Osteocyte (in vitro differentiated cells): ENCODE results near the gene COPE. TPM values are rescaled to one million over a fixed set of nuclear protein-coding genes. Genes with fewer than 3 reads are reported as not detected.

Experiments used
- DNase-seq: peaks from one replicate; pipeline ENCODE4 v3.0.0; 2021; ENCODE audit warnings: mixed read lengths; ENCODE audit not compliant: unreplicated experiment; ENCODE audit errors: extremely low spot score
- H3K27ac Mint-ChIP-seq: one replicate; pipeline ENCODE4 v1.8.0; 2021; ENCODE audit warnings: mild to moderate bottlenecking, mixed read lengths; ENCODE audit not compliant: unreplicated experiment
- H3K27me3 Mint-ChIP-seq: one replicate; pipeline ENCODE4 v1.8.0; 2021; ENCODE audit warnings: mixed read lengths; ENCODE audit not compliant: unreplicated experiment
- H3K36me3 Mint-ChIP-seq: one replicate; pipeline ENCODE4 v1.8.0; 2021; ENCODE audit warnings: mixed read lengths; ENCODE audit not compliant: unreplicated experiment
- H3K4me1 Mint-ChIP-seq: one replicate; pipeline ENCODE4 v1.8.0; 2021; ENCODE audit warnings: mixed read lengths; ENCODE audit not compliant: unreplicated experiment
- H3K4me3 Mint-ChIP-seq: one replicate; pipeline ENCODE4 v1.8.0; 2021; ENCODE audit warnings: mild to moderate bottlenecking, moderate library complexity, mixed read lengths; ENCODE audit not compliant: unreplicated experiment
- H3K9me3 Mint-ChIP-seq: one replicate; pipeline ENCODE4 v1.8.0; 2021; ENCODE audit warnings: mixed read lengths; ENCODE audit not compliant: unreplicated experiment
- total RNA-seq: library from RNA; stranded (reverse); gene quantifications from 2 replicates; pipeline ENCODE4 v1.2.1, GENCODE V29; 2021
- TF ChIP-seq, protein P1 (sequence below): fragments of 200-600 bp; sonication (generic); IDR thresholded peaks from 2 replicates; pipeline ENCODE4 v1.5.0; 2021; ENCODE audit warnings: antibody characterized with exemption, mild to moderate bottlenecking, moderate library complexity

The COPE gene
- total RNA-seq, 1 donor from 2014 or later: 175 TPM

DNA sequence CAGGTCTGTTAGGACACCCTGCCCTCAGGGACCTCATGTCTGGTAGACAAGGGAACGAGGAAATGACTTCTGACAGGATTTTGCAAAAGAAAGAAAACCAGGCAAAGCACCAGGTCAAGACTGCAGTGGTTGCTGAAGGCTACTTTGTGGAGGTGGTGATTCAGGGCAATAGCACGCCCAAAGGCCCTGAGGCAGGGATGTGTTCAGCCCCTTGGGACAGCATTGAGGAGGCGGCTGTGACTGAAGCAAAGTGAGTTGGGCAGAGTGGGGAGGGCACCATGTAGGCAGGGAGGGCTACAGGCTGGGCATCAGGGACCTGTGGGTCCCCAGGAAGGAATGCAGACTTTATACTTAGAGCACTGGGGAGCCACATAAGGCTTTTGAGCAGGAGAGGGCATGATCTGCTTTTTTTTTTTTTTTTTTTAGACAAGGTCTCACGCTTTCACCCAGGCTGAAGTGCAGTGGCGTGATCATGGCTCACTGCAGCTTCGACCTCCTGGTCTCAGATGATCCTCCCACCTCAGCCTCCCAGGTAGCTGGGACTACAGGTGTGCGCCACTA is 32.6 kb upstream of the COPE start:
- H3K27ac Mint-ChIP-seq: peak overlapping the region; percentile 52

DNA sequence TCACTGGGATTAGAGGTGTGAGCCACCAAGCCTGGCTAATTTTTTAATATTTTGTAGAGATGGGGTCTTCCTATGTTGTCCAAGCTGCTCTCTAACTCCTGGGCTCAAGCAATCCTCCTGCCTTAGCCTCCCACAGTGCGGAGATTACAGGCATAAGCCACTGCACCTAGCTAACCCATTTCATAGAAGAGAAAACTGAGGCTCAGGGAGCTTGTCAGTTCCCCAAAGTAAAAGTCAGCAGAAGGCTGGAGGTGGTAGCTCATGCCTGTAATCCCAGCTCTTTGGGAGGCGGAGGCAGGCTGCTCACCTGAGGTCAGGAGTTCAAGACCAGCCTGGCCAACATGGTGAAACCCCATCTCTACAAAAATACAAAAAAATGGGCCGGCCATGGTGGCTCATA is 30.7 kb upstream of the COPE start:
- Mint-ChIP-seq H3K36me3 (peaks cover 4% of the 10 kb centered on the region), H3K9me3 (no peaks in the 10 kb centered on the region), H3K4me1 (peaks cover 12% of the 10 kb centered on the region), H3K27ac (no peak overlapping the region), H3K4me3 (no peak overlapping the region), H3K27me3 (no peaks in the 10 kb centered on the region)
- no peak for DNase-seq
- TF ChIP-seq, protein P1, sequence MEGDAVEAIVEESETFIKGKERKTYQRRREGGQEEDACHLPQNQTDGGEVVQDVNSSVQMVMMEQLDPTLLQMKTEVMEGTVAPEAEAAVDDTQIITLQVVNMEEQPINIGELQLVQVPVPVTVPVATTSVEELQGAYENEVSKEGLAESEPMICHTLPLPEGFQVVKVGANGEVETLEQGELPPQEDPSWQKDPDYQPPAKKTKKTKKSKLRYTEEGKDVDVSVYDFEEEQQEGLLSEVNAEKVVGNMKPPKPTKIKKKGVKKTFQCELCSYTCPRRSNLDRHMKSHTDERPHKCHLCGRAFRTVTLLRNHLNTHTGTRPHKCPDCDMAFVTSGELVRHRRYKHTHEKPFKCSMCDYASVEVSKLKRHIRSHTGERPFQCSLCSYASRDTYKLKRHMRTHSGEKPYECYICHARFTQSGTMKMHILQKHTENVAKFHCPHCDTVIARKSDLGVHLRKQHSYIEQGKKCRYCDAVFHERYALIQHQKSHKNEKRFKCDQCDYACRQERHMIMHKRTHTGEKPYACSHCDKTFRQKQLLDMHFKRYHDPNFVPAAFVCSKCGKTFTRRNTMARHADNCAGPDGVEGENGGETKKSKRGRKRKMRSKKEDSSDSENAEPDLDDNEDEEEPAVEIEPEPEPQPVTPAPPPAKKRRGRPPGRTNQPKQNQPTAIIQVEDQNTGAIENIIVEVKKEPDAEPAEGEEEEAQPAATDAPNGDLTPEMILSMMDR: no peak

More for the DNA sequence above, 32.6 kb upstream of the COPE start:
- no peak for DNase-seq
- Mint-ChIP-seq H3K4me3 (no peak overlapping the region), H3K9me3 (no peaks in the 10 kb centered on the region), H3K36me3 (no peaks in the 10 kb centered on the region), H3K27me3 (no peaks in the 10 kb centered on the region), H3K4me1 (peaks cover 12% of the 10 kb centered on the region)
- TF ChIP-seq, protein P1: no peak

DNA sequence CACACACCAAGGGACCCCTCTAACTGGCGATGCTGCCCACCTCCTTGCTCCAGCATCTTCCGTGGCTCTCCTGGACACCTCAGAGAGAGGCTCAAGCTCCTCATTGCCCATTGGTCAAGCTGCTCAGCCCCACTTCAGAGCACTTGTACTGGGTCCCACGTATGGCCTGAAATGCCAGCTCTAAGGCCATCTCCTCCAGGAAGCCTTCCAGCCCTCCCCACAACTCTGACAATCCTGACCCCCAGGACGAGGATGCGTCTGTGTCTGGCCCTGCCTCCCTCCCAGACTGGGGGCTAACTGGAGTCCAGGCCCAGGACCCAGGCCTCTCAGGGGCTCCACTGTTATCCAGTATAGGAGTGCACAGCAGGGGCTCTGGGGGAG is 29.8 kb upstream of the COPE start:
- no peak overlapping the region for H3K27ac Mint-ChIP-seq
- H3K4me3 Mint-ChIP-seq: no peak overlapping the region
- H3K9me3 Mint-ChIP-seq: no peaks in the 10 kb centered on the region
- peaks cover 4% of the 10 kb centered on the region for H3K36me3 Mint-ChIP-seq
- no peaks in the 10 kb centered on the region for H3K27me3 Mint-ChIP-seq
- no peak for DNase-seq
- TF ChIP-seq, protein P1: no peak
- H3K4me1 Mint-ChIP-seq: peaks cover 12% of the 10 kb centered on the region

DNA sequence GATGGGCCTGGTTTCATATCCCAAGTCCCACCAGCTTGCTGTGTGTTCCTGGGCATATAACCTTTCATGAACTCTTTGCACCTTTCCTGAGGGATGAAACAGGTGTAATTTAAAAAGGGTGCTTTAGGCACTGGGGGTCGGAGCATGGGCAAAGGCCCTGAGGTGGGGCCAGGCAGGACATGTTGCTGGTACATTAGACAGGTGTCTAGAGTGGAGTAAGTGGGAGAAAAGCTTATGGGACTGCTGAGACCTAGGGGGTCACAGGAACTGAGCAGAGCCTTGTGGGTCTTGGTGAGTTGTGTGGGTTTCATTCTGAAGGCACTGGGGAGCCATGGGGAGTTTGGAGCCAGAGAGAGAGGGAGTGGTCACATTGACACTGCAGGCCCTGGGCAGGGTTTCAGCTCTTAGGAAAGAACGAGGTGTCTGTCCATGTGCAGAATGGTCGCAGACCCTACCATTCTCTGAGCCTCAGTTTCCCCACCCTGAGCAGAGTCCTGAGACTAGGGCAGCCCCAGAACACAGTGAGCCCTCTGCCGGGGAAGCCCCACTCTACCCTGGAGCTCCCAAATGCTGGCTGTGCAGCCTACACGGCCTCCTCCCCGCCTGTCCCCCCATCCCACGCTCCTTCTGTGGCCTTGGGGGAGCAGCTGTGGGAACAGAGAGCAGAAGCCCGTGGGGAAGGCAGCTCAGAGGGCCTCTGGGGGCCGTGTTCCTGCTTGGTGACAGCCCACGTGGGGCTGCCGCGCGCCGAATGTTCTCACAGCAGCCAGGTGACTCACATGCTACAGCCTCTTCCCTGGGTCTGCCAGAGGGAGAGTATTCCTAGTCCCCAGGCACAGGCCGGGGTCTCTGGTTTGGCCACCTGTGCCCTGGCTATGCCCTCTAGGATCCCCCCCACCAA is 29.1 kb upstream of the COPE start:
- Mint-ChIP-seq H3K27ac (no peak overlapping the region), H3K27me3 (no peaks in the 10 kb centered on the region), H3K4me3 (no peak overlapping the region), H3K9me3 (no peaks in the 10 kb centered on the region), H3K36me3 (peaks cover 4% of the 10 kb centered on the region), H3K4me1 (peaks cover 12% of the 10 kb centered on the region)
- DNase-seq: no peak
- TF ChIP-seq, protein P1: no peak

DNA sequence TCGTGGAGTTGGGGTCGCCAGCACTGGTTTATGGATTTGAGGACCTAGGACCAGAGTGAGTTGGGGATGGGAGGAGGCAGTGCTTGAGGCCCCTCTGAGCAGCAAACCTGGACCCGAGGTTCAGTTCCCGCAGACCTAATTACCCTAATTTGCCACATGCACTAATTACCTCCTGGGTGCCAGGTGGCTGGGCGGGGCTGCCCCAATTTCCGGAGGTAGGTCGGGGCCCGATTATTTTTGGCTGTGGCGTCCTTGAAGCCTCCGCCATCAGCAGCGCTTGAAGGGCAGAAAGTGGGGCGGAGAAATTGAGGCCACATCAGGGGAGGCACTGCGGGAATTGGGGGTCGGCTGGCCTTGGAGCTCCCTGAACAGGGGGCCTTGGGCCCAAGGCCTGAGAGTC is 27.7 kb upstream of the COPE start:
- TF ChIP-seq, protein P1: no peak
- Mint-ChIP-seq H3K4me1 (peaks cover 9% of the 10 kb centered on the region), H3K36me3 (peaks cover 4% of the 10 kb centered on the region), H3K27me3 (no peaks in the 10 kb centered on the region), H3K4me3 (no peak overlapping the region), H3K27ac (no peak overlapping the region), H3K9me3 (no peaks in the 10 kb centered on the region)
- no peak for DNase-seq
